PC-3 (cell line): ENCODE data around the gene ASTN2. TPM values are rescaled to one million over a fixed set of nuclear protein-coding genes. Genes with fewer than 3 reads are reported as not detected.

Experiments
- ATAC-seq: fragments of 200-7000 bp; cut with Tn5 transposase; 2 replicates; pipeline ENCODE4 v1.9.1; 2020; ENCODE audit warnings: mild to moderate bottlenecking, moderate library complexity
- BruUV-seq: library from RNA; stranded (reverse); fragments of 400-500 nt; replicated peaks from 2 replicates; lab custom pipeline; 2021; lab: Mats Ljungman, UMichigan
- CTCF ChIA-PET: fragments of 300-600 bp; sonication (Branson Sonifier 250); formaldehyde crosslinking; loops from one replicate; lab custom pipeline; 2022; ENCODE audit warnings: antibody characterized with exemption; lab: Charles Lee
- POLR2A ChIA-PET: fragments of 300-600 bp; sonication (Branson Sonifier 250); formaldehyde crosslinking; loops from one replicate; lab custom pipeline; 2022; ENCODE audit warnings: antibody characterized with exemption; ENCODE audit not compliant: unreplicated experiment; lab: Charles Lee
- DNase-seq: peaks from one replicate; pipeline ENCODE4 v3.0.0-alpha.2; 2015
- H2AFZ ChIP-seq: fragments of 300-600 bp; sonication (generic); 2 replicates; pipeline ENCODE4 v1.6.0; 2016; ENCODE audit warnings: antibody characterized with exemption, low read length
- H3F3A ChIP-seq: fragments of 300-600 bp; sonication (generic); one replicate; pipeline ENCODE4 v1.6.0; 2017; ENCODE audit warnings: antibody characterized with exemption, low read length, control low read depth, mild to moderate bottlenecking; ENCODE audit not compliant: unreplicated experiment
- H3K27ac ChIP-seq: fragments of 300-600 bp; sonication (generic); 2 replicates; pipeline ENCODE4 v1.5.1; 2016; ENCODE audit warnings: mild to moderate bottlenecking, low read length
- H3K27me3 ChIP-seq: fragments of 300-600 bp; sonication (generic); 2 replicates; pipeline ENCODE4 v1.6.1; 2016; ENCODE audit warnings: low read length, mixed read lengths
- H3K36me3 ChIP-seq: fragments of 300-600 bp; sonication (generic); 2 replicates; pipeline ENCODE4 v1.6.1; 2016; ENCODE audit warnings: low read depth, mixed run types, low read length, mixed read lengths
- H3K4me1 ChIP-seq: fragments of 300-600 bp; sonication (generic); 2 replicates; pipeline ENCODE4 v1.5.1; 2016; ENCODE audit warnings: low read length; ENCODE audit not compliant: insufficient read depth
- H3K4me2 ChIP-seq: fragments of 300-600 bp; sonication (generic); 2 replicates; pipeline ENCODE4 v1.6.0; 2016; ENCODE audit warnings: low read length
- H3K4me3 ChIP-seq: fragments of 300-600 bp; sonication (generic); 2 replicates; pipeline ENCODE4 v1.5.1; 2016; ENCODE audit warnings: mild to moderate bottlenecking, low read length, mixed read lengths
- H3K79me2 ChIP-seq: fragments of 300-600 bp; sonication (generic); 2 replicates; pipeline ENCODE4 v1.6.1; 2017; ENCODE audit warnings: low read length, mixed read lengths
- H3K9ac ChIP-seq: fragments of 300-600 bp; sonication (generic); 2 replicates; pipeline ENCODE4 v1.6.0; 2016; ENCODE audit warnings: mild to moderate bottlenecking, low read length
- H3K9me2 ChIP-seq: fragments of 300-600 bp; sonication (generic); replicated peaks from 2 replicates; pipeline ENCODE4 v1.6.1; 2016; ENCODE audit warnings: mixed run types, low read length, mixed read lengths
- H3K9me3 ChIP-seq: fragments of 300-600 bp; sonication (generic); 2 replicates; pipeline ENCODE4 v1.6.1; 2016; ENCODE audit warnings: low read length, mixed read lengths
- H4K20me1 ChIP-seq: fragments of 300-600 bp; sonication (generic); 2 replicates; pipeline ENCODE4 v1.6.1; 2016; ENCODE audit warnings: low read length, mixed read lengths
- EZH2 ChIP-seq: fragments of 300-600 bp; sonication (generic); IDR thresholded peaks from one replicate; pipeline ENCODE4 v1.6.1; 2017; ENCODE audit warnings: antibody characterized with exemption, mild to moderate bottlenecking, low read length; ENCODE audit not compliant: unreplicated experiment
- EZH2phosphoT487 ChIP-seq: fragments of 300-600 bp; sonication (generic); IDR thresholded peaks from 2 replicates; pipeline ENCODE4 v1.6.1; 2018; ENCODE audit warnings: mild to moderate bottlenecking, antibody characterized with exemption, low read length, borderline replicate concordance
- intact Hi-C: fragments of 100-400 bp; cut with micrococcal nuclease; formaldehyde crosslinking; loops from 2 replicates; pipeline ENCODE4 v1.9.0; 2023
- total RNA-seq: library from RNA; depleted of rRNA; stranded (reverse); fragments of >200 nt; gene quantifications from 2 replicates; pipeline ENCODE4 v1.2.3, GENCODE V29; 2014
- TF ChIP-seq, protein P1 (sequence below): fragments of 300-600 bp; sonication (generic); conservative IDR thresholded peaks from 2 replicates; pipeline ENCODE4 v1.5.1; 2017; ENCODE audit warnings: antibody characterized with exemption, low read depth, mild to moderate bottlenecking, low read length

ASTN2 gene
- total RNA-seq, 1 experiment from 2014 or later: 3.5 TPM

DNA sequence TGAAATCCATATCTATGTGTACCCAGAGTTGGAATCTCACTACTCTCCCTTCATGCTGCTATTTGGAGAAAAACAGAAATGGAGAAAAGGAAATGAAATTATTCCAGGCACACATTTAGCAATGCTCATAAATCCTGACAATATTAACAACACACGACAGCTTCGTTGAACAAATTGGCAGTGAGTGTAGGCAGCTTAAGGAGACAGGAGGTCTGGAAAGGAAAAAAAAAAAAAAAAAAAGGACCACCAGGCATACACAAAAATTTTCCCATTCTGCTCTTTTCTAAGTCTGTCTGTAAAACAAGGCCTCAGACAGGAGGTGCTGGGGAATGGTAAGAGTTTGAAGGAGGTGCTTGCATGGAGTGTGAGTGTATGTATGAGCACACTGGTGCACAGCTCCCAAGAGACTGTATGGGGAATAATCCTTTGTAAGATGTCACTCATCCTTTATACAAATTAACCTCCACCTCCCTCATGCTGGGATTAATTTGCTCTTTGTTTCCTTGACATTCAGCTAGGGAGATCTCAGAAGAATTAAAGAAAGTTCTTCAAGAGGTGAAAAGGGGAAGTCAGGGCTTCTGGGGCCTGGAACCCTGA, 78.9 kb downstream of the ASTN2 start:
- H3K27me3 ChIP-seq: no peaks in the 10 kb centered on the region
- no peaks in the 10 kb centered on the region for H3K9me3 ChIP-seq
- DNase-seq (no peak), ATAC-seq (no peak)
- no peaks in the 10 kb centered on the region for H3K79me2 ChIP-seq
- CTCF ChIA-PET: no interaction called here
- no peaks in the 10 kb centered on the region for H3F3A ChIP-seq
- no TSS peak for BruUV-seq
- no peaks in the 10 kb centered on the region for H3K36me3 ChIP-seq
- no peaks in the 10 kb centered on the region for H4K20me1 ChIP-seq
- TF ChIP-seq, protein P1, sequence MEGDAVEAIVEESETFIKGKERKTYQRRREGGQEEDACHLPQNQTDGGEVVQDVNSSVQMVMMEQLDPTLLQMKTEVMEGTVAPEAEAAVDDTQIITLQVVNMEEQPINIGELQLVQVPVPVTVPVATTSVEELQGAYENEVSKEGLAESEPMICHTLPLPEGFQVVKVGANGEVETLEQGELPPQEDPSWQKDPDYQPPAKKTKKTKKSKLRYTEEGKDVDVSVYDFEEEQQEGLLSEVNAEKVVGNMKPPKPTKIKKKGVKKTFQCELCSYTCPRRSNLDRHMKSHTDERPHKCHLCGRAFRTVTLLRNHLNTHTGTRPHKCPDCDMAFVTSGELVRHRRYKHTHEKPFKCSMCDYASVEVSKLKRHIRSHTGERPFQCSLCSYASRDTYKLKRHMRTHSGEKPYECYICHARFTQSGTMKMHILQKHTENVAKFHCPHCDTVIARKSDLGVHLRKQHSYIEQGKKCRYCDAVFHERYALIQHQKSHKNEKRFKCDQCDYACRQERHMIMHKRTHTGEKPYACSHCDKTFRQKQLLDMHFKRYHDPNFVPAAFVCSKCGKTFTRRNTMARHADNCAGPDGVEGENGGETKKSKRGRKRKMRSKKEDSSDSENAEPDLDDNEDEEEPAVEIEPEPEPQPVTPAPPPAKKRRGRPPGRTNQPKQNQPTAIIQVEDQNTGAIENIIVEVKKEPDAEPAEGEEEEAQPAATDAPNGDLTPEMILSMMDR: no peak
- TF ChIP-seq EZH2 (no peak), EZH2phosphoT487 (no peak)
- POLR2A ChIA-PET: no interaction called here
- H3K4me3 ChIP-seq: no peak overlapping the region
- no peak overlapping the region for H2AFZ ChIP-seq
- H3K9me2 ChIP-seq: no peaks in the 10 kb centered on the region
- no peak overlapping the region for H3K27ac ChIP-seq
- H3K4me1 ChIP-seq: no peaks in the 10 kb centered on the region
- H3K9ac ChIP-seq: no peak overlapping the region
- intact Hi-C loops: no loop called here
- no peak overlapping the region for H3K4me2 ChIP-seq

- TF ChIP-seq, protein P1: no peak
- TF ChIP-seq EZH2: no peak
- TF ChIP-seq EZH2phosphoT487: no peak
- Histone ChIP-seq H3K9me3 (no peaks in the 10 kb centered on the region), H3K4me3 (no peak overlapping the region), H3K36me3 (no peaks in the 10 kb centered on the region), H3K4me2 (no peak overlapping the region), H3K9ac (no peak overlapping the region), H3K27me3 (no peaks in the 10 kb centered on the region), H3F3A (no peaks in the 10 kb centered on the region), H3K27ac (no peak overlapping the region), H3K9me2 (no peaks in the 10 kb centered on the region), H3K79me2 (no peaks in the 10 kb centered on the region), H3K4me1 (no peaks in the 10 kb centered on the region), H4K20me1 (no peaks in the 10 kb centered on the region), H2AFZ (no peak overlapping the region)
- intact Hi-C loops: no loop called here
- no TSS peak for BruUV-seq
- ChIA-PET CTCF (no interaction called here), POLR2A (no interaction called here)
- ATAC-seq (no peak), DNase-seq (no peak)
Measured at GRCh38 chr9:117334101-117334500, 80.8 kb downstream of the ASTN2 start.

DNA sequence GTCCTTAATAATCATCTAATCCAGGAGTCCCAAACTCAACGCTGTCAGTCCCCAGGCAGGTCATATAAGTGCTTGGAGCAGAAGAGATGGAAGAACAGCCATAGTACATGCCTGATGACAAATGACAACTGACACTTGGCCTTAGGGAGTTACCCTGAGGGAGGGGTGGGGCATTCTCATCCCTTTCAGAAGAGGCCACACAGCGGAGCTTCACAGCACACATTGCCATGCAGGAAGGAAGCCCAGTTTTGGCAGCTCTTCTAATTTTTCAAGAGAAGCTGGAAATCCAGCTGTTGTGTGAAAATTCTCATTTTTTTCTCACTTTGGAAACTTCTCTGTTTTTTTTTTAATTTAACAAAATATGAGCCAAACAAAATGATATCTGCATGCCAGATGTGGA, 89.0 kb downstream of the ASTN2 start:
- H3K27ac ChIP-seq: no peak overlapping the region
- DNase-seq (no peak), ATAC-seq (no peak)
- no peak overlapping the region for H3K4me3 ChIP-seq
- intact Hi-C loops: no loop called here
- H3K27me3 ChIP-seq: no peaks in the 10 kb centered on the region
- H3K9ac ChIP-seq: no peak overlapping the region
- TF ChIP-seq EZH2phosphoT487 (no peak), EZH2 (no peak)
- TF ChIP-seq, protein P1: no peak
- CTCF ChIA-PET: no interaction called here
- H3K4me2 ChIP-seq: no peak overlapping the region
- no peaks in the 10 kb centered on the region for H3K9me3 ChIP-seq
- H3K4me1 ChIP-seq: no peaks in the 10 kb centered on the region
- no peaks in the 10 kb centered on the region for H3K79me2 ChIP-seq
- no peaks in the 10 kb centered on the region for H4K20me1 ChIP-seq
- no peaks in the 10 kb centered on the region for H3F3A ChIP-seq
- H3K36me3 ChIP-seq: no peaks in the 10 kb centered on the region
- H2AFZ ChIP-seq: no peak overlapping the region
- BruUV-seq: no TSS peak
- no peaks in the 10 kb centered on the region for H3K9me2 ChIP-seq
- POLR2A ChIA-PET: no interaction called here
